Measurements from ENCODE around the gene KCP.

GRCh38 chr7:128841171-128841690 lies 69.3 kb downstream of the KCP start:
- TF ChIP-seq CTCF (conservative IDR thresholded peaks at IDR 0.05; ENCODE audit: low read length) (no peak), EZH2phosphoT487 (IDR thresholded peaks at IDR 0.05; ENCODE audit: borderline replicate concordance, low read depth, low read length) (no peak)
